HG03460 (cell line): Measurements from ENCODE around the gene CD1D.
A peak's percentile ranks its signal among the peaks of the same experiment; 100 is the strongest.
"Not testable (repeated sequence)": the region's sequence is repeated elsewhere in the genome, so short reads cannot be mapped to it uniquely, and the experiment has no call there.

ENCODE experiments used
- ATAC-seq: cut with Tn5 transposase; IDR thresholded peaks from one replicate; pipeline ENCODE4 v1.9.1; 2021; ENCODE audit not compliant: unreplicated experiment

CD1D gene

DNA sequence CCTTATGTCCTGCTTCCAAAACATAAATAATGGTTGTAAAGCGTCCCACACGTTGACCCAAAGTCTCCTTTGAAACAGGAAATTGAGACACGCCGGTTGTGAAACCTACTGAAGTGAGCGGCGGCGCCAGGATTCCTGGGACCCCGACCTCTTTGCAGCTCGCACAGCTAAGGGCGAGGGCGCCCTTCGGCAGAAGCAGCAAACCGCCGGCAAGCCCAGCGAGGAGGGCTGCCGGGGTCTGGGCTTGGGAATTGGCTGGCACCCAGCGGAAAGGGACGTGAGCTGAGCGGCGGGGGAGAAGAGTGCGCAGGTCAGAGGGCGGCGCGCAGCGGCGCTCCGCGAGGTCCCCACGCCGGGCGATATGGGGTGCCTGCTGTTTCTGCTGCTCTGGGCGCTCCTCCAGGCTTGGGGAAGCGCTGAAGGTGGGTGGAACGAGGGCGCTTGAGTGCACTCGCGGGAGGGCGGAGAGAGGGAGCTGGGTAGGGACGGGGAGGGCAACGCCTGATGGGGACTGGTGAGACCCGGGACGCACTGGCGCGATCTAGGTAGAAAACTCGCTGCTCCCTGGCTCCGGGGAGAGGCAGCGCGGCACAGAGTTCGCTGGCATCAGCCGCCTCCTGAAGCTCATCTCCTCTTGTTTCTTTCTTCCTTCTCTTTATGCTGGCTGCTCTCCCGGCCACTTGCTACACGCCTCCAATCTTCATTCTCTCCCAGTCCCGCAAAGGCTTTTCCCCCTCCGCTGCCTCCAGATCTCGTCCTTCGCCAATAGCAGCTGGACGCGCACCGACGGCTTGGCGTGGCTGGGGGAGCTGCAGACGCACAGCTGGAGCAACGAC is at the start of gene CD1D:
TSS of gene CD1D (plus strand) at position 155 of the 836 bp plus-strand sequence. CDS start at position 362, 207 bp downstream.
- no peak for ATAC-seq

DNA sequence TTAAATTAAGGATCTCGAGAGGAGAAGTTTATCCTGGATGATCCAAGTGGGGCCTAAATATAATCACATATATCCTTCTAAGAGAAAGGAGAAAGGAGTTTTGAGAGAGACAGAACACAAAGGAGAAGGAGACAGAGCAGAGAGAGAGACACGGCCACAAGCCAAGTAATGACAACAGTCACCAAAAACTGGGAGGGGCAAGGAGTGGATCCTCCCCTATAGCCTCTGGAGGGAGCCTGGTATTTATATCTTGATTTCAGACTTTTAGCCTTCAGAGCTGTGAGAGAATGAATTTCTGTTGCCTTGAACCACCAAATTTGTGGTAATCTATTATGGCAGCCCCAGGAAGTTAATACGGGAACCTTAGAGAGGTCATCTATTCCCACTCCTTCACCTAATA is 49.5 kb upstream of the CD1D start:
- no peak for ATAC-seq

DNA sequence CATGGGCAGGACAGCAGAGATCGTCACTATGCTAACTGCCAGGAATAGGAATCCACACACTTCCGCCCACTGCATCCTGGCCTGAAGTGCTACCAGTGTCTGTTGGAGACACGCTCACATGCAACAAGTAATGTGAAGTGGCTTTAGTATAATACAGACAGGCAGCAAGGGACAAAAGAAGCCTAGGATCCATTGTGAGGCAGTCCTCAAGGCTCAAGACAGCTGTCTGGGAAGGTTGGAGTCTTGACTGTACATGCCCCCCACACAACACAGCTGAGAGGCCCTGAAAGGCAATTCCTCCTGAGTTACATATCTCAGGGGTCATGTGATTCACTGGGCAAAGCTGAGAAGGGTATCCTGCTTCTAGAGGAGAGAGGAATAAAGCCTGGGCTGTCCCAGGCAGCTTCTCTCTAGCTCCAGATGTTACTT is 39.9 kb upstream of the CD1D start:
- no peak for ATAC-seq

DNA sequence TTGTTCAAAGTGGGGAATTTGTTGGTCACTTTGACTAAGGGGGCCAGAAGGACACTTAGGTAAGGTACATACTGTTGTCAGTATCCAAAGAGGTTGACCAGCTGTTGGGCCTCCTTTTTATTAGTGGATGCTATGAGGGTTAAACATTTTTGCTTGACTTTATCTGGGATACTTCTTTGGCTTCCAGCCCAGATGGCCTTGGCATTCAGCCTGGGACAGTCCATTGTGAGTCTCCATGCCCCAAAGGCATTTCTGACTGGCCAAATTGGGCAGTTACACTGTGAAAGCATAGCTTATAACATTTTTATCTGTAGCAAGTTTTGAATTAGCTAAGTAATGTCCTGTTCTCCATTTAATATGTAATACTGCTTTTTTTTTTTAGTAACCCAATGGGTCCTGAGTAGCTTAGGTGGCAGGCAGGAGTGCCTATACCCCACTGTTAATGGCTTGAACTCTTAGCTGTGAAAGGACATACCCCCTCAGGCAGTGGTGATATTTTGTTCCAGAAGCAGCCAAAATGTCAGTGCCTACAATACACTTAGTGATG is 35.4 kb upstream of the CD1D start:
- ATAC-seq, result no peak

DNA sequence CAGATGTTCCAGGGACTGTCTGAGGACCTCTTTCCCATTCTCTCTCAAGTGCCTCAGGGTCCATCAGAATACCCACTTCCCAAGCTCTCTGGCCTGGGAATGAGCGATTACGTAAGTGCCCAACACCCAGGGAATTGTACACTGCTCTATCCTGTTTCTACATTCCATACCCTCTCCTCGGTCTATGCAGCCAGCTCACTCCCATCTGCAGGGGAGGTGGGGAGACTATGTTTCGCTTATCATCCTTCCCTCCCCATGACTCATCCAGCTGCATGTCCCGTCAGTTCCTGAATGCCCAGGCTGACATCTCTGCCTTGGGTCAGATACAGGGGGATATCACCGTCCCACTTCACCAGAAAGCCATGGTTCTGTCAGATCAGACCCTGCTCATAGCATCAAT is 34.5 kb upstream of the CD1D start:
- ATAC-seq, result no peak

DNA sequence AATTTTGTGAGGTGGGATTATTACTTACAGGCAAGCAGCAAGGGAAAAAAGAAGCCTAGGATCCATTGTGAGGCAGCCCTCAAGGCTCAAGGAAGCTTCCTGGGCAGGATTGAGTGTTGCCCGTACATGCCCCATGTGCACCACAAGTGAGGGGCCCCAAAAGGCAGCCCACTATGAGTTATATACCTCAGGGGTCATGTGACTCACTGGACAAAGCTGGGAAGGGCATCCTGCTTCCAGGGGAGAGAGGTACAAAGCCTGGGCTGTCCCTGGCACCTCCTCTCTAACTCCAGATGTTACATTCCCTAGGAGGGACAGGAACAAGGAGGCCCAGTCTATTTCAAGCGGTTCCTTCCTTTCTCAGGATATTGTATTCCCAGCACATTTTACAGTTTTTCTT is 34.0 kb upstream of the CD1D start:
- no peak for ATAC-seq

DNA sequence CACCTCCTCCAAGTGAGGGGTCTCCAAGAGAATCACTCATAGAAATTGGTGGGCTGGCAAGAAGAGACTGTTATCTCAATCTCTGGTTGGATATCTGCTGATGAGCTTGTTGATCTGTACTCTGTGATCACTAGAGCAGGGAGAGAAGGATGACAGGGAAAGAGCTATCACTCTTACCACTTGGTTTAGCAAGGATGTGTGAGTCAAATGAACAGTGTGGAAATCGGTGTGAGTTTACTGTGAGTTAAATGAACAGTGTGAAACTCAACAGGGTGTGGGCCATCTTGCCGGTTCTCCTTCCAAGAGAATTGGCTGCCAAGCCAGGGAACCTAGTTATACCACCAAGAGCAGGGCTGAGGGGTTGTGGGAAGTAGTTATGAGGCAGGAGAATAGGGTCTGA is 33.3 kb upstream of the CD1D start:
- no peak for ATAC-seq

DNA sequence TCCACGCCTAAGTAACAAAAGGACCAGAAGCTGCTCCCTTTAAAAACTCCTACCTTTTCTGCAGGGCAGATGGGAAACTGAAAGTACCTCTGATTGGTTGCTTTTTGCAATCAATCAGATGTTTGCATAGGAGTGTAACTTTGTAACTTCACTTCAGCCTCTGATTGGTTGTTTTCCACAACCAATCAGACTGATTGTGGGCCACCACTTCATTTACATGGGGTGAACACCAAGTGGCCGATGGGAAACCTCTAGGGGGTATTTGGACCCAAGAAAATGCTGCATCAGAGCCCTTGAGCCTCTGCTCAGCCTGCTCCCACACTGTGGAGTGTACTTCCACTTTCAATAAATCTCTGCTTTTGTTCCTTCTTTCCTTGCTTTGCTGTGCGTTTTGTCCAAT is 32.8 kb upstream of the CD1D start:
- no peak for ATAC-seq

DNA sequence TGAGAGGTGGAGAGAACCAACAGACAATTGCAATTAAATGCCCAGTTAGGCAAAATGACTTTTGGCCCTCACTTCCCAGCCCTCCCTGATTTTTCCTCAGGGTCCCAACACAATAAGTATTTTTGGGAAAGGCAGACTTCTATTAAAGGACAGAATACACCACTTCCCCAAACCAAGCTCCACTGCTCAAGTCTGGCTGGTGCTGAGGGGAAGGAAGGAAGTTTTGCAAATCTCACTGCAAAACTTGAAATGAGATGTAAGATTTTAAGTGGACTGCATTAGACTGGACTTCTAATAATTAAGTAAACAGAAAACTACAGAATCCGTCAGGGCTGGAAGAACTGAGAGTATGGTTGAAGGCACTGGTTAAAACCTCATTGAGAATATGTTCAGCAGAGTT is 32.2 kb upstream of the CD1D start:
- no peak for ATAC-seq

DNA sequence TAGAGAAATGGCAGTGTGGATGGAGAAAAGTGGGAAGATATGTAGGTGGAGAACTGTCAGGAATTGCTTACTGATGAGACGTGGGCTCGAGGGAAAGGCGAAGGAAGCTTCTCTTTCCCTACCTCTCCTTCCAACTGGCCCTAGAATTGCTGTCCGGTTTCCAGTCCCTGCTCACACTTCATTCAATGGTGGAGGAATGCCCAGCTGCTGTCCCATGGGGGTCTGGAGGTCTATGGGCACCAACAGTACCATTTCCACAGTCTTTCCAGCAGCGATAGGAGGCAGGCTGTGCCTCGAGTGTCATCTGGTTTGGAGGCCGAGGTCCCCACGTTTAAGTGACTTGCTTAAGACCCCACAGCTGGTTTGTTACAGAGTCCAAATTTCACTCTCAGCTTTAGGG is 31.5 kb upstream of the CD1D start:
- no peak for ATAC-seq

DNA sequence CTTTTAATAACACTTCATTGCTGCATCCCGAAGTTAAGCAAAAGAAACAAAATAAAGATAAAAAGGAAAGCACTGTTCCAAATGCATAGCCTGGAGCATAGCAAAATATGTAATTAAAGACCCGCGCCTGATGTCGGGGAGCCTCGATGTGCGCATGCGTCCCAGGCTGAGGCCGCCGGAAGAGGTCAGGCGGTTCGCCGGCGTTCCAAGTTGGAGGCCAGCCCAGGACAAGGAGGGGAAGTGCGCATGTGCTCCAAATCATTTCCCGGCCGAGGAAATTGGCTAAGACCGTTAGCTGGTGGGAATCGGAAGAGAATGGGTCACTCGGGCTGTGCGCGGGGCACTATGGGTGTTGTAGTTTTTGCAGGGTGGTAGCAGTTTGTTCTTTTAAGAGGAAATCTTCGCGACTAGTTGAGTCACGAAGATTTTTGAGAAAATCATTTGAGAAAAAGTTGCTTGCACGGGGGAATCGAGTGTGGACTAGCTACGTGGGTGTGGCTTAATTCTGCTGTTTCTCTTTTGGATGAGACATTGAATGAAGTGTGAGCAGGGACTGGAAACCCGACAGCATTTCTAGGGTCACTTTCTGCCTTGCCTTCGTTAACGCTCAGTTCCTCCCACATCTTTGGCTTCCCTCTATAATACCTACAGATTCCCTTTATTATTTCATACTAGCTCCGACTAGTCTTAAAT is 31.0 kb upstream of the CD1D start:
- ATAC-seq, result peak; percentile 56

DNA sequence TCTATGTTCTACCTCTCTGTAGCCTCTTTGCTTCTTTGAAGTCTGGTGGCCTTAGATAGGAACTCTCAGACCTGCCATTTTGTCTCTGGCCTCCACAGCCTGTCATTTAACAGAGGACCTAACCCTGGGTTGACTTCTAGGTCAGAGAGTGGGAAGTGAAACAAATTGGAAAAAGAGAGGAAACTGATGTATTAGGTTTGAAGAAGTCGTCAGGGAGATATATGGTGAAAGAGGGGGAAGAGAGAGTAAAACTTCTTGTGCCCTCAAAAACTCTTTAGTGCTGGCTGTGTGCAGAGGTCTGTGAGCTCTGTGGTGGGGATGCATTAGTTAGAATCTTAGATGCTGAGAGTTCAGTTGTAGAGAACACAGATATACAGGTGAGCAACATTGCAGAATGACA is 30.2 kb upstream of the CD1D start:
- ATAC-seq, result no peak

DNA sequence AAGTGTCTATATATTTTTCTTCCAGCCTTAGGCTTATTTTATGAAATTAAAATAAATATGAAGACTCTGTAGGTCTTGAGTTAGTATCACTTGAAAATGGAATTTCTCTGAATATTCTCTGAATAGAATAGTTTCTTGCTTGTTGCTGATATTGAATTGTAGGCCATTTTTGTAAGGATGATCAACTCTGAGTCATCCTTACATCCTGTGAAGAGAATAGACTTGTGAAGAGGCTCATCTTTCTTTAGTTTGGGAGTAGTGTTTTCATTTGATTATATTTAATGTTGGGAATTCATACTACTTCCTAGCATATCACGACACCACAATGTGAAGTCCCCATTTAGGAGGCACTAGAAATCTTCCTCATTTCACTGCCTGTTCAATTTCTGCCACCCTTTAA is 27.5 kb upstream of the CD1D start:
- no peak for ATAC-seq

DNA sequence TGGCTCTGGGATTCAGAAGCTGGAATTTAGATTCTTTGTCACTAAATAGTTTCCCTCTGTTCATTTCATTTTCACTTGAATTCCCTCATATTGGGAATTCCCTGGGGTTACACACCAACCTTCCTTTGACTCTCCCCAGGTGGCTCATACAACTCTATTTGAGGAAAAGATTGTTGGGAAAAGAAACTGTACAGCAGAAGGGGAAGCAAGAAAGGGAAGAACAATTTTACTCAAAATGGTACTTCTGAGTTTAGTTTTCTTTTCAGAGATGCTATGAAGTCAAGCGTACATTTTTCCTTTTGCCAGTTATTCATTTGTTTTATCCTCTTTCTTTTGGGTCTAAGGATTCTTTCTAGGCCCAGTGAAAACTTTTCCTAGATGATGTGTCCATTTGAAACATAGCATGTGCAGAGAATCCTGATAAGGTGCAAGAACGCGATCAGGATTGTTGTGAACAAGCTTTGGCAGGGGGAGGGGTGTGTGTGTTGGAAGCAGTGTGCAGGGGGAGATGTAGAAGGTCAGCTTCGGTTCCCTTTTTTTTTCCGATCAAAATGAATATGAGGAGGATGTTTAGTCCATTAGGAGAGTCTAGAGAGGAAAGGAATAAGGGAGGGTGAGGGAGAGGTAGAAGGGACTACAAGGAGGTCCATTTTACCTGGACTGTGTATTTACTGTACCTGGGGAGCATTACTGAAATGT is 26.8 kb upstream of the CD1D start:
- no peak for ATAC-seq

DNA sequence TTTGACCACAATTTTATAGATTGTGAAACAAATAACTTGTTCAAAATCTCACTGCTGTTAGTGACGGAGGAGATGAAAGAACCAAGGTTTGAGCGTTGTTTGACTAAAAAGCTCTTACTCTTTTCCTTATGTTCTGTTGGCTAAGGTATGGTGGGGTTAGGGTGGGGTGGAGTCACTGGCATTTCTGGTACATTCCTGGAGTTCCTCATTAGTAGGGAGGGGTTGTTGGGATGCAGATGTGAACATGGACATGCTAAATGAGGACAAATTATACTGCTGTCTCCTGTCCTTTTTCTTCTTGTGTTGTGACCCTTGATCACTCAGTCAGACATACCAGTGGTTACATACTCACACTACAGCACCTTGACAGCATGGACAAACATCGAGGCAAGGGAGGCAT is 26.2 kb upstream of the CD1D start:
- no peak for ATAC-seq

DNA sequence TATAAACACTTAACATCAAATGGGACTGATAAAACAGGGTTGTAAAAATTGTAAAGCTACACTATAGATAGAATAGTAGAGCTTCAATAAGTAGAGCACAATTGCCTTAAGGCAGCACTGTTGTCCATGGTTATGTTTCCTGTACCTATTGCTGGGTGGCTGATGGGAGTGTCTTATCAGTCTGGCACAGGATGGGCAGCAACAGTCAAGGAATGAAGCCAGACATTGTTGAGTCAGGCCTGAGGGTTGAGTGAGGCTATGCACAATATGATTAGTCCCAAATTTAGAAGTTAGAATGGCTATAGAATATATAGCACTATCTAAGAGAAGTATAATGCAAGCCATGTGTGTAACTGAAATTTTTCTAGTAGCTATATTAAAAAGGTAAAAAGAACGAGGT is 25.0 kb upstream of the CD1D start:
- ATAC-seq, result no peak

DNA sequence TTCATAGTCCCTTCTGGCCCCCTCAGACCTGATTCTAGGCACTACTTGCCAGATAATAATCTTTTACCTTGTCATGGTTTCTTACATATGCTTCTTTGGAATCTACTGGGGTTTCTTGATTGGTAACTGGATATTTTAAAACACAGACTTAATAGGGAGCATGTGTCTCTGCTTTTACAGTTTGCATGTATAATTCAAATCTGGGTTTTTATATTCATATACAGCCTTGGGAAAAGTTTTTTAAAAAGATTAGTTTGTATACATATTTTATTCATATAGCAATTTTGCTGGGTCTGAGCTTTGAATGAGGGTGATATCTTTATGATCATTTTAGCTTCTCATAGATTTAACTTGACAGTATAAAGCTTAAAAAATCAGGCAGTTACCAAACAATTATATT is 21.1 kb upstream of the CD1D start:
- ATAC-seq, result no peak

DNA sequence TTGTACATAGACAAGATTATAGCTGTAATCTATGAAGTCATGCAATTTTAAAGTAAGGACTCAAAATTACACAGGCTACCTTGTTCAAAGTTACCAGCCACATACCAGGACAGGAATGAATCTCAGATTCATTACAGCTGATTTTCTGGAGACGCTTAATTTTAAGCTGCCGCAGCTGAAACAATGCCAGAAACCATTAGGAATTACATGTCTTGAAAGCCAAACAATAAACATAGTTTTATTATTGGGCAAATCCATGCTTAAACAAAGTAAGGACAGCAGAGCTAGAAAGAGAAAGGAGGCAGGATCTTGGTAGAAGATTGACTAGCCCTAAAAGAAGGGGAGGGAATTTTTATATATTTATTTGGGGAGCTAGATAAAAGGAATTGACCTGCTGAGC is 19.2 kb upstream of the CD1D start:
- no peak for ATAC-seq

DNA sequence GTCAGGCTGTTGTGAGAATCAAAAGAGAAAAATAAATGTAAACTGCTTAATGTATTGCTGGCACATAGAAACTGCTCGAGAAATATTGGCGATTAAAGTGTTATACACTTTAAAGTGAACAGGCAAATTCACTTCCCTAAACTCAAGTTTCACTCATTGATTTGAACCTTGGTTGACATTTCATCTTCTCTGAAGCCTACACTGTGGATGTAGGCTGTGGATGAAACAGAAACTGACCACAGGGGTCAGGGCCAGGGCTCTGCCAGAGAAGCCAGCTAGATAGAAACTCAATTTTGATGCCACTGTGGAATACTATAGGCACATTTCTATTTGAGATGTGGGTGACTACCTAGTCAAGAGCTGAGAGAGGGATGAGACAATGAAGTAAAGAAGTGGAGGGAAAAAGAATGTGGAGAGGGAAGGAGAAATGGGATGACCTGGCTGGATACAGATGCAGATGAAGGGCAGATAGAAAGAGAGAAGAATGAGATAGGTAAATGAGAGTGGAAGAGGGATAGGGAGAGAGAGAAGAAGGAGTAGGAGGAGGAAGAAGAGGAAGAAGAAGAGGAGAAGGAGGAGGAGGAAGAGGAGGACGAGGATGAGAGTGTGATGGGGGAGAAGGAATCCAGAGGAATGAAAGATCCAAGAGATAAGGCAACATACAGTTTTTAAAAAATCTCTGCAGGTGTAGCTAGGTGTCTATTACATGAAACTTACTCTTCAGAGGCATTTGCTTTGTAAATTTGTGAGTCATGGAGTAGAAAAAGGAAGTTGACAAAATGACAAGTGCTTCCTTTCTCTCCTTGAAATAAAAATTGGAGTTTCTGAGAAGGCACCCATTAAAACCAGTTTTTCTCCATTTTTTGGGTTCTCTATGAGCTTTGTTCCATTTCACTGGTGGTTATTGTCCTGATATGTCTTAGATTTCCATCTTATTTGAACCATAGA is 17.4 kb upstream of the CD1D start:
- peak; percentile 92 for ATAC-seq

DNA sequence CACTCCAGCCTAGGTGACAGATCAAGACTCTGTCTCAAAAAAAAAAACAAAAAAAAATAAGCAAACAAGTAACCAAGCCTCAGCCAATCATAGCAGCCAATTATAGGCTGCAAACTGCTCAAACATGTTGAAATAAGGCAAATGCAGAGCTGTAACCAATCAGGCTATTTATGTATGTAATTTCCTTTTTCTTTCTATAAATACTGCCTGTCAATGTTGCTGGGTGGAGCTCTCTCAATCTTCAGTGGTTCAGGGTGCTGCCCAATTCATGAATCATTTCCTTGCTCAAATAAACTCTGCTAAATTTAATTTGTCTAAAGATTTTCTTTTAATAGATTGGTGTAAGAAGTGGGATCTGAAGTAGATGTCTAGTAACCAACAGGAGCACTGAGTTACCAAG is 11.6 kb upstream of the CD1D start:
- ATAC-seq, result no peak

DNA sequence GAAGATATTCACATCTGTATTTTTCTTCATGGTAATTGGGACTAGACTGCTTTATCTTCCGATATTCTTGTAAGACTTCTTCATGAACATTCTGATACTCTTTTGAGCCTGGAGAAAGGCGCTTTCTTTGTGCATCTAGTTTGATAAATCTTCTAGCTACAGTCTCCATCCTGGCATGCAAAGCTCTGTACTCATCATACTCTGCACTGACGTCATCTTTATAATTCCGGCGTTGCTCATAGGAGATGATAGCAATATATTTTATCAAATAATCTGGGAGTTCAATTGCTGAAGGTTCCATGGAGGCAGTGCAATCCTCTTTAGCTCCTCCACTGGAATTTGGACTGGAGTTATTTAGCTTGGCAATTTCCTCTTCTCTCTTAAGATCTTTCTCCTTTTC is 4.8 kb upstream of the CD1D start:
- not testable (repeated sequence) for ATAC-seq
